Left lung (tissue), 10 donors: Measurements from ENCODE around the gene CEACAM6. TPM values are rescaled to one million over a fixed set of nuclear protein-coding genes. Genes with fewer than 3 reads are reported as not detected.

Experiments used
- ATAC-seq: fragments of 200-7000 bp; cut with Tn5 transposase; one replicate; pipeline ENCODE4 v1.9.1; 2020; ENCODE audit warnings: moderate library complexity
- DNase-seq, 4 donors: peaks; one replicate each; pipeline ENCODE4 v3.0.0-alpha.2; 2013 to 2020
- H3K27ac ChIP-seq, 2 donors: fragments of 200-600 bp; sonication (generic) in 1 of 2; one replicate each; pipeline versions ENCODE4 v1.5.0 to v1.8.0; 2020 to 2021
- H3K27me3 ChIP-seq, 2 donors: fragments of 200-600 bp; sonication (generic) in 1 of 2; one replicate each; pipeline versions ENCODE4 v1.5.0 to v1.8.0; 2020 to 2021
- H3K36me3 ChIP-seq, 2 donors: fragments of 200-600 bp; sonication (generic) in 1 of 2; one replicate each; pipeline versions ENCODE4 v1.5.0 to v1.8.0; 2020 to 2021
- H3K4me1 ChIP-seq, 2 donors: fragments of 200-600 bp; one replicate each; pipeline ENCODE4 v1.8.0; 2021
- H3K4me3 ChIP-seq, 2 donors: fragments of 200-600 bp; sonication (generic) in 1 of 2; one replicate each; pipeline versions ENCODE4 v1.5.0 to v1.8.0; 2020 to 2021; ENCODE audit warnings: mild to moderate bottlenecking in 1 of 2
- H3K9me3 ChIP-seq, 2 donors: fragments of 200-600 bp; sonication (generic) in 1 of 2; one replicate each; pipeline versions ENCODE4 v1.5.0 to v1.8.0; 2020 to 2021
- CTCF ChIP-seq, 2 donors: fragments of 200-600 bp; sonication (generic) in 1 of 2; IDR thresholded peaks; one replicate each; pipeline versions ENCODE4 v1.5.0 to v1.8.0; 2021; ENCODE audit warnings: antibody characterized with exemption in 2 of 2
- intact Hi-C, 2 donors: fragments of 100-400 bp; cut with DNase I; formaldehyde crosslinking; loops; one replicate each; pipeline versions ENCODE4 v1.11.2 to v1.14.2; 2022
- polyA plus RNA-seq, 6 donors: library from polyadenylated mRNA; unstranded; fragments of 120-200 nt; gene quantifications; one replicate each; pipeline ENCODE4 v1.2.1, GENCODE V29; 2013; ENCODE audit not compliant: insufficient read length in 6 of 6
- total RNA-seq, 2 donors: library from RNA; stranded (reverse); fragmentation: NEBNext Ultra II Directional; extraction: Animal tissue kit (Norgen Biotek cat#: 25700); gene quantifications; one replicate each; pipeline ENCODE4 v1.2.1, GENCODE V29; 2021
- donor health status: DM: no; HTN: yes; CAD: no.
- donor health status: DM: no; HTN: no; CAD: no.

CEACAM6 gene
- total and polyA plus RNA-seq, 8 donors = 2.1 to 1,560 (median 3.6) TPM

GRCh38 chr19:41735071-41735600 lies 20.2 kb upstream of the CEACAM6 start:
- Histone ChIP-seq H3K4me3 (no peak overlapping the region), H3K27me3 (no peaks in the 10 kb centered on the region), H3K36me3 (no peaks in the 10 kb centered on the region), H3K9me3 (no peaks in the 10 kb centered on the region), H3K4me1 (peaks cover 0 to 7% of the 10 kb centered on the region in 2 donors), H3K27ac (peak overlapping the region; percentile 41 to 48)
- DNase-seq (no peak), ATAC-seq (peak; percentile 12)
- intact Hi-C loops = no loop called here
- no peak for TF ChIP-seq CTCF (IDR thresholded peaks at IDR 0.05)

- no peaks in the 10 kb centered on the region for H3K9me3 ChIP-seq
- H3K27me3 ChIP-seq = no peaks in the 10 kb centered on the region
- no peak overlapping the region for H3K4me3 ChIP-seq
- H3K4me1 ChIP-seq = peaks cover 0 to 11% of the 10 kb centered on the region in 2 donors
- DNase-seq (no peak), ATAC-seq (no peak)
- intact Hi-C loops = no loop called here
- no peak overlapping the region for H3K27ac ChIP-seq
- no peak for TF ChIP-seq CTCF (IDR thresholded peaks at IDR 0.05)
- no peaks in the 10 kb centered on the region for H3K36me3 ChIP-seq
These were observed 16.0 kb upstream of the CEACAM6 start for GRCh38 chr19:41739361-41739760.

GRCh38 chr19:41740415-41741243 lies 14.7 kb upstream of the CEACAM6 start:
- Histone ChIP-seq H3K9me3 (no peaks in the 10 kb centered on the region), H3K36me3 (no peaks in the 10 kb centered on the region), H3K4me1 (peaks cover 0 to 24% of the 10 kb centered on the region in 2 donors), H3K27me3 (no peaks in the 10 kb centered on the region), H3K4me3 (no peak overlapping the region), H3K27ac (peak overlapping the region in 1 of 2 donors; percentile 21)
- intact Hi-C loops = no loop called here
- DNase-seq (no peak), ATAC-seq (peak; percentile 86)
- TF ChIP-seq CTCF (IDR thresholded peaks at IDR 0.05) = no peak

- Histone ChIP-seq H3K27me3 (no peaks in the 10 kb centered on the region), H3K4me3 (no peak overlapping the region), H3K36me3 (no peaks in the 10 kb centered on the region), H3K4me1 (peaks cover 0 to 29% of the 10 kb centered on the region in 2 donors), H3K9me3 (no peaks in the 10 kb centered on the region), H3K27ac (no peak overlapping the region)
- no peak for TF ChIP-seq CTCF (IDR thresholded peaks at IDR 0.05)
- intact Hi-C loops = no loop called here
- DNase-seq = no peak
- peak; percentile 71 for ATAC-seq
These were observed 14.1 kb upstream of the CEACAM6 start for GRCh38 chr19:41741244-41741554.

- Histone ChIP-seq H3K27ac (peak overlapping the region in 1 of 2 donors; percentile 80), H3K9me3 (no peaks in the 10 kb centered on the region), H3K36me3 (no peaks in the 10 kb centered on the region), H3K4me1 (peaks cover 0 to 39% of the 10 kb centered on the region in 2 donors), H3K4me3 (no peak overlapping the region), H3K27me3 (peaks cover 0 to 17% of the 10 kb centered on the region in 2 donors)
- DNase-seq (no peak), ATAC-seq (no peak)
- TF ChIP-seq CTCF (IDR thresholded peaks at IDR 0.05) = no peak
- intact Hi-C loops = no loop called here
These were observed 10.5 kb upstream of the CEACAM6 start for GRCh38 chr19:41744850-41745249.
